Peyer's patch (tissue), 4 donors: ENCODE measurements around the gene ZNF429. TPM values are rescaled to one million over a fixed set of nuclear protein-coding genes. Genes with fewer than 3 reads are reported as not detected.
"Not testable (repeated sequence)": the region's sequence is repeated elsewhere in the genome, so short reads cannot be mapped to it uniquely, and the experiment has no call there.

Experiments
- DNase-seq, 3 donors: peaks; one replicate each; pipeline ENCODE4 v3.0.0-alpha.2; 2017 to 2019
- H3K27ac ChIP-seq, 4 donors: fragments of 200-600 bp; sonication (generic); one replicate each; pipeline ENCODE4 v1.5.1; 2016 to 2019
- H3K27me3 ChIP-seq, 2 donors: fragments of 200-600 bp; sonication (generic); one replicate each; pipeline ENCODE4 v1.5.1; 2019
- H3K36me3 ChIP-seq, 3 donors: fragments of 200-600 bp; sonication (generic); one replicate each; pipeline ENCODE4 v1.5.1; 2016 to 2019
- H3K4me1 ChIP-seq, 4 donors: fragments of 200-600 bp; sonication (generic); one replicate each; pipeline ENCODE4 v1.5.1; 2016 to 2019
- H3K4me3 ChIP-seq, 4 donors: fragments of 200-600 bp; sonication (generic); 1 replicate in 3 of 4; 2 replicates in 1 of 4; pipeline ENCODE4 v1.5.1; 2016 to 2019; ENCODE audit warnings: mild to moderate bottlenecking in 1 of 4
- H3K9me3 ChIP-seq, 4 donors: fragments of 200-600 bp; sonication (generic); one replicate each; pipeline ENCODE4 v1.5.1; 2016 to 2019; ENCODE audit warnings: mild to moderate bottlenecking in 1 of 4
- CTCF ChIP-seq, 6 experiments: fragments of 450-650 bp in 4 of 6; fragments of 200-600 bp in 2 of 6; sonication (generic) in 1 of 6; IDR thresholded peaks; one replicate each; pipeline ENCODE4 v1.5.1; 2017 to 2019; ENCODE audit warnings: antibody characterized with exemption in 6 of 6, mild to moderate bottlenecking in 3 of 6, moderate library complexity in 1 of 6
- POLR2A ChIP-seq, 2 donors: fragments of 450-650 bp; IDR thresholded peaks; one replicate each; pipeline ENCODE4 v1.5.1; 2017; ENCODE audit warnings: antibody characterized with exemption in 2 of 2, mild to moderate bottlenecking in 2 of 2, moderate library complexity in 2 of 2
- total RNA-seq, 4 donors: library from RNA; depleted of rRNA; stranded (reverse); fragments of >200 nt; gene quantifications; one replicate each; pipeline ENCODE4 v1.1.0, GENCODE V29; 2016

ZNF429 gene
- total RNA-seq, 4 donors from 2014 or later = 8.4 to 28.2 (median 20.0) TPM

GRCh38 chr19:21496876-21497275, 8.5 kb upstream of the ZNF429 start:
- DNase-seq = no peak
- no peaks in the 10 kb centered on the region for H3K4me1 ChIP-seq
- H3K9me3 ChIP-seq = no peaks in the 10 kb centered on the region
- no peaks in the 10 kb centered on the region for H3K27me3 ChIP-seq
- TF ChIP-seq CTCF (IDR thresholded peaks at IDR 0.05) (no peak), POLR2A (IDR thresholded peaks at IDR 0.05) (no peak)
- no peaks in the 10 kb centered on the region for H3K36me3 ChIP-seq
- H3K4me3 ChIP-seq = no peak overlapping the region
- no peak overlapping the region for H3K27ac ChIP-seq

GRCh38 chr19:21498651-21499050, 6.8 kb upstream of the ZNF429 start:
- no peak overlapping the region for H3K4me3 ChIP-seq
- no peaks in the 10 kb centered on the region for H3K36me3 ChIP-seq
- no peak for TF ChIP-seq POLR2A (IDR thresholded peaks at IDR 0.05)
- no peak for TF ChIP-seq CTCF (IDR thresholded peaks at IDR 0.05)
- no peak overlapping the region for H3K27ac ChIP-seq
- H3K27me3 ChIP-seq = no peaks in the 10 kb centered on the region
- no peak for DNase-seq
- no peaks in the 10 kb centered on the region for H3K9me3 ChIP-seq
- H3K4me1 ChIP-seq = no peaks in the 10 kb centered on the region

GRCh38 chr19:21508198-21508597, 2.8 kb downstream of the ZNF429 start:
- Histone ChIP-seq H3K4me3 (no peak overlapping the region), H3K27me3 (no peaks in the 10 kb centered on the region), H3K36me3 (peaks cover 0 to 14% (median 0%) of the 10 kb centered on the region in 3 donors), H3K9me3 (peaks cover 0 to 27% (median 0%) of the 10 kb centered on the region in 4 donors), H3K4me1 (peaks cover 0 to 3% (median 0%) of the 10 kb centered on the region in 4 donors), H3K27ac (no peak overlapping the region)
- no peak for DNase-seq
- TF ChIP-seq CTCF (IDR thresholded peaks at IDR 0.05) (no peak), POLR2A (IDR thresholded peaks at IDR 0.05) (no peak)

GRCh38 chr19:21511058-21511457, 5.7 kb downstream of the ZNF429 start:
- H3K4me1 ChIP-seq, H3K27me3 ChIP-seq, H3K27ac ChIP-seq, H3K4me3 ChIP-seq, DNase-seq: not testable (repeated sequence)
- peaks cover 0 to 14% (median 0%) of the 10 kb centered on the region in 3 donors for H3K36me3 ChIP-seq
- H3K9me3 ChIP-seq = peaks cover 0 to 31% (median 0%) of the 10 kb centered on the region in 4 donors

GRCh38 chr19:21512609-21513008, 7.2 kb downstream of the ZNF429 start:
- H3K4me3 ChIP-seq, H3K27me3 ChIP-seq, DNase-seq, H3K4me1 ChIP-seq, H3K27ac ChIP-seq: not testable (repeated sequence)
- H3K36me3 ChIP-seq = peaks cover 0 to 14% (median 0%) of the 10 kb centered on the region in 3 donors
- peaks cover 0 to 39% (median 0%) of the 10 kb centered on the region in 4 donors for H3K9me3 ChIP-seq

GRCh38 chr19:21513651-21514050, 8.2 kb downstream of the ZNF429 start:
- TF ChIP-seq POLR2A (IDR thresholded peaks at IDR 0.05) (no peak), CTCF (IDR thresholded peaks at IDR 0.05) (no peak)
- H3K27me3 ChIP-seq = no peaks in the 10 kb centered on the region
- H3K4me1 ChIP-seq = no peaks in the 10 kb centered on the region
- DNase-seq = no peak
- H3K4me3 ChIP-seq = no peak overlapping the region
- H3K36me3 ChIP-seq = peaks cover 0 to 11% (median 0%) of the 10 kb centered on the region in 3 donors
- no peak overlapping the region for H3K27ac ChIP-seq
- peaks cover 0 to 45% (median under 1%) of the 10 kb centered on the region in 4 donors for H3K9me3 ChIP-seq

GRCh38 chr19:21519488-21519887, 14.1 kb downstream of the ZNF429 start:
- Histone ChIP-seq H3K27me3 (no peaks in the 10 kb centered on the region), H3K4me3 (no peak overlapping the region), H3K27ac (no peak overlapping the region), H3K9me3 (peaks cover 0 to 60% (median 18%) of the 10 kb centered on the region in 4 donors), H3K36me3 (peaks cover 0 to 42% (median 3%) of the 10 kb centered on the region in 3 donors), H3K4me1 (no peaks in the 10 kb centered on the region)
- DNase-seq = no peak
- TF ChIP-seq POLR2A (IDR thresholded peaks at IDR 0.05) = no peak
- no peak for TF ChIP-seq CTCF (IDR thresholded peaks at IDR 0.05)
